ENCODE results near the gene RRP12.
"Not testable (repeated sequence)": the region's sequence is repeated elsewhere in the genome, so short reads cannot be mapped to it uniquely, and the experiment has no call there.

RRP12 gene

GRCh38 chr10:97407211-97407951, 6.2 kb upstream of the RRP12 start:
- DNase-seq: peak; percentile 86

DNA sequence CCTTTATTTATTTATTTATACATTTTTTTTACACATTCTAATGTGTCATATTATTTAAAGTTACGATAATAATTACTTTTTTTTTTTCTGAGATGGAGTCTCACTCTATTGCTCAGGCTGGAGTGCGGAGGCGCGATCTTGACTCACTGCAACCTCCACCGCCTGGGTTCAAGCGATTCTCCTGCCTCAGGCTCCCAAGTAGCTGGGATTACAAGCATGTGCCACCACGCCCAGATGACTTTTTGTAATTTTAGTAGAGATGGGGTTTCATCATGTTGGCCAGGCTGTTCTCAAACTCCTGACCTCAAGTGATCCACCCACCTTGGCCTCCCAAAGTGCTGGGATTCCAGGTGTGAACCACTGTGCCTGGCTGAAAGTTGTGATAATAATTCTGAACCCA, 5.3 kb upstream of the RRP12 start:
- DNase-seq: not testable (repeated sequence)

- no peak for DNase-seq
These were observed 4.9 kb upstream of the RRP12 start for GRCh38 chr10:97406064-97406463.

DNA sequence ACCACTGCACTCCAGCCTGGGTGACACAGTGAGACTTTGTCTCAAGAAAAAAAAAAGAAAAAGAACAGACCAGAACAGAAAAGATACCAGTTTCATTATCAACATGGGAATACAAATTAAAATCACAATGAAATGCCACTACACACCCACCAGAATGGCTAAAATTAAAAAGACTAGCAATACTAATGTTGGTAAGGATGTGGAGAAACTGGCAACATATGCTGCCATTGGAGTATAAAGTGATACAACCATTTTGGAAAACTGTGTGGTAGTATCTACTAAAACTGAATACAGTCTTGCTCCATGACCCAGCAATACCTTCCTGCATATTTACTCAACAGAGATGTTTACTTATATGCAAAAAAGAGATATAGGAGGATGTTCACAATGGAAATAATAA, 2.9 kb upstream of the RRP12 start:
- no peak for DNase-seq

GRCh38 chr10:97401455-97401919, 347 bp upstream of the RRP12 start:
- DNase-seq: no peak

DNA sequence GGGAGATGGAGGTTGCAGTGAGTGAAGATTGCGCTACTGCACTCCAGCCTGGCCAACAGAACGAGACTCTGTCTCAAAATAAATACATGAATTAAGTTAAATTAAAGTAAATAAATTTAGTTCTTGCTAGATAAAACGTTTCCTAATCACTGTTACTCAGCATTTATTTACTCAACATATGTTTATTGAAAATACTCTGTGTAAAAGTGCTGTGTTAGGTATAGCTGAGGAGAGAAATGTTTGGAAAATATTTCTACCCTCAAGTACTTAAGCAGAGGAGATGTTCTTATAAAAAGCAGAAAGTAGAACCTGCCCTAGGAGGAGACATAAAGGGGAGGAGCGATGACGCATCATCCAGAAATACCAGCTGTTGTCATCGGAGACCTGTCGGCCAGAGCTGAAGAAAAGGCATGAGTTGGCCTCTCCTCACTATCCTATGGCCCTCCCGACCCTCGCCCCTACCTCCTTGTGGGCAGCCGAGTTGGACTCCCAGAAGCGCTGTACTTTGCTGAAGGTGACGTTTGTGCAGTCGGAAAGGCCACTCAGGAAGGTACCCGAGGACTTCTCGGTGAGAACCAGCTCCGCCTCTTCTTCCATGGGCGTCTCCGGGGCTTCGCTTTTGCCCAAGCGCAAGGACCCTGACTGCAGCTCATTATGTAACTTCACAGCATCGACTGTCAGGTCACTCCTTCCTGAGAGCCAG, 1.1 kb downstream of the RRP12 start:
- DNase-seq: no peak

DNA sequence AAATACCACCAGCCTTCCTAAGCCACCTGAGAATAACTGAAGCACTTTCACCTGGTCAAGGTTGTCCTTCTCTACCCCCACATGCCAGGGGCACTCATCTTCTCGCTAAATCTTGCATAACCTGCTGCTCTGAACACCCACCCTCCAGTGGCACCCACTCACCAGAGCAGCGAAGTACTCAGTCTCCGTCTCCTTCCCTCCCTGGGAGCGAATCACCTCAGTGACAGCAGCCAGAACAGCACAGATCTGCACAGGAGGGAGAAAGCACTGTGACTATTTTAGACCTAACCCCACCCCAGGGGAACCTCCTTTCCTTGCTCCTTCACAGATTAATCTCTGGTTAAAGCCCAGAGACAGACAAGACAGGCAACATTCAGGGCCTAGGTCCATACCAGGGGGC, 5.1 kb downstream of the RRP12 start:
- no peak for DNase-seq

DNA sequence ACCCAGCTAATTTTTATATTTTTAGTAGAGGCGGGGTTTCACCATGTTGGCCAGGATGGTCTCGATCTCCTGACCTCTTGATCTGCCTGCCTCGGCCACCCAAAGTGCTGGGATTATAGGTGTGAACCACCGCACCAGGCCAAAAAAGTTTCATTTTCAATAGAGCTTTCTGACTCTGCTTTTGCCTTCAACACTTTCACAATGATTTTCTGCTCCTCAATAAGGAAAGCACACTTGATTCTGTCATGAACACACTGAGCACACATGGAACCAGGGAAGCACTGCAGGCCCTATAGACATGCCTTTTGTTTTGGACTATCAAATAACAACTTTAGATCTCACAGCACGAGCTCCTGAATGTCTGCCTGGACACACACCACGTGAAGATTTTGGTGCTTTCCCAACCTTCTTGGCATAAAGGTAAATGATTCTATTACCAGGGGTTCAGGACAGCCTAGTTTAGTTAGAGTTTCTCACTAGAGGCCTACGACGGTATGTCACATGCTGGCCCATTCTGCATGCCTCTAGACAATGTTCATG, 8.0 kb downstream of the RRP12 start:
- no peak for DNase-seq

- no peak for DNase-seq
These were observed 11.0 kb downstream of the RRP12 start for GRCh38 chr10:97390091-97390490.

DNA sequence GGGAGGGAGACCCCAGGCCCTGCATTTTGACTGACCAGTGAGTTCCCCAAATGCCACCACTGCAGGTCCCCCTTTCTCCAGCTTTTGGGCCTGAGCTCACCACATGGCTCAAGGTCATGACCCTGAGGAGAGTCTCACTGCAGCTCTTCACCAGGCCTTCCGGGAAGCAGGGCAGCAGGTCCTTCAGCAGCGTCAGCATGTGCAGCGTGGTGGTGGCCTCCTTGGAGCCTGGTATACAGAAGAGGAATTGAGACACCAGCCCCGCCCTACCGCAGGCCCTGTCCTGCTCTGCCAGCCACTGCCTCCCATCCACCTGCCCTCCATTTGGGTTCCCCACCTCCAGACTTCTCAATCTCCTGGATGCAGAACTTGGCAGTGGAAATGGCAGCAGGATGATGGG, 13.0 kb downstream of the RRP12 start:
- no peak for DNase-seq

GRCh38 chr10:97385565-97385964, 15.6 kb downstream of the RRP12 start:
- DNase-seq: no peak

DNA sequence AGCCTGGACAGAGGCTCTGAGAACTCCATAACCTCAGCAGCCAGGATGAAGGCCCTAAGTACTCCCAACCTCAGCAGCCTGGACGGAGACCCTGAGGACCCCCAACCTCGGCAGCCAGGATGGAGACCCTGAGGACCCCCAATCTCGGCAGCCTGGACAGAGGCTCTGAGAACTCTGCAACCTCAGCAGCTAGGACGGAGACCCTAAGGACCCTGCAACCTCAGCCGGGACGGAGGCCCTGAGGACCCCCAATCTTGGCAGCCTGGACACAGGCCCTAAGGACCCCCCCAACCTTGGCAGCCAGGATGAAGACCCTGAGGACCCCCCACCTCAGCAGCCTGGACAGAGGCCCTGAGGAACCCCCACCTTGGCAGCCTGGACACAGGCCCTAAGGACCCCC, 16.5 kb downstream of the RRP12 start:
- no peak for DNase-seq

GRCh38 chr10:97384156-97384555, 17.0 kb downstream of the RRP12 start:
- DNase-seq: no peak

DNA sequence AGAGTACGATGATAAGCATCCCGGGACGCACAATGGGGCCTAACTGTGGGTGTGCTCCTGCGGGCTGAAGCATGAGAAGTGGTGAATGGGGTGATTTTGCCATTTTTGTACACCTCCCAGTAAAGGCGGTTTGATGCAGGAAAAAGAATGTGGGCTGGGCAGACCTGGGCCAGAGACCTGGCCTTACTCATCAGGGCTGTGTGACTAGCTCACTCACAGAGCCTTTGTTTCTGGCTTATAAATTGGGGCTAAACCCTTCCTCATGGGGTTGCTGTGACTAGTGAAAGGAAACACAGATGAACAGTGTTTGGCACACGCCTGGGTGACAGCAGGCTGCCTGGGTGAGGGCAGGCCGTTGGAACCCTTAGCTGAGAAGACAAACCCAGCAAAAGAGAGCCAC, 18.0 kb downstream of the RRP12 start:
- no peak for DNase-seq

DNA sequence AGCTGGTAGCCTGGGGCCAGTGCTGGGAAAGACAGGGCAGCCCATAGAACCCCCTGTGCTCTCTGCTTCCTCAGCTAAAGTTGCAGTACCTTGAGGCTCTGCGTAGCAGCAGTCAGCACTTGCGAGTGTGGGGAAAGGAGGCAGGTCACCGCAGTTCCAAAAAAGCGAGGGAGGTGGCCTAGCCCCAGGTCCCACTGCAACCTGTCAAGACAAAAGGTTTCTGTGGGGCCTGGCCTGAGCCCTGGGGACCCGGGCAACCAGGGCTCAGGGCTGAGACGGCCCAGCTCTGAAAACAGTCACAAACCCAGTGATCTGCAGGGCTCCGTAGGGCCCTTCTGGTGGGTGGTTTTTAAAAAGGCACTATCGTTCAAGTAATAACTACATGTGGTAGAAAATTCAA, 19.5 kb downstream of the RRP12 start:
- DNase-seq: no peak

DNA sequence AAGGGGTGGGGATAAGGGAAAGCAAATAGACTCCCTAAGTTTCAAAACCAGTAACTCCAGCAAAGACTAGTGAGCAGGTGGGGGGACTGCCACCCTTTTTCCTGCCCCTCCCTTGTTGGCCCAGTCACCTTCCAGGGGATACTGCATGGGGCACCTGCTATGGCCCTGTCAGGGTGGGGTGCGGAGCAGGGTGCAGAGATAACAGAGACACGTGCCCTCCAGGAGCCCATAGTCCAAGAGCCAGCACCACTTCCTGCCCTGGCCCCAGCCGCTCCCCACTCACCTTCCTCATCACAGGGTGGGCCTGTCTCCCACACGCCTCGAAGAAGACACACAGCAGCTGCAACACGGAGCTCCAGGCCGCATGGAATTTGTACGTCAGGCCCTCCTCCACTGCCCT, 20.6 kb downstream of the RRP12 start:
- DNase-seq: no peak

GRCh38 chr10:97378933-97379921, 21.9 kb downstream of the RRP12 start:
- no peak for DNase-seq

DNA sequence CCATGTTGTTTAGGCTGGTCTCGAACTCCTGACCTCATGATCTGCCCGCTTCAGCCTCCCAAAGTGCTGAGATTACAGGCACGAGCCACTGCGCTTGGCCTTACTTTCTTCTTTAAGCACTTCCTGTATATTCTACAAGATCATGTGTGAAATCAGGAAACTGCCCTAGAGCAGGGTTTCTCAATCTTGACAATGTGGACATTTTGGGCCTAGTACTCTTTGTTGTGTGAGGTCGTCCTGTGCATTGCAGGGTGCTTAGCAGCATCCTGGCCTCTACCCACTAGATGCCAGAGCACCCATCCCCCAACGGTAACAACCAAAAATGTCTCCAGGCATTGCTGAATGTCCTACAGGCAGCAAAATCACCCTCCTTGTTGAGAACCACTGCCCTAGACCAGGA, 24.7 kb downstream of the RRP12 start:
- no peak for DNase-seq

DNA sequence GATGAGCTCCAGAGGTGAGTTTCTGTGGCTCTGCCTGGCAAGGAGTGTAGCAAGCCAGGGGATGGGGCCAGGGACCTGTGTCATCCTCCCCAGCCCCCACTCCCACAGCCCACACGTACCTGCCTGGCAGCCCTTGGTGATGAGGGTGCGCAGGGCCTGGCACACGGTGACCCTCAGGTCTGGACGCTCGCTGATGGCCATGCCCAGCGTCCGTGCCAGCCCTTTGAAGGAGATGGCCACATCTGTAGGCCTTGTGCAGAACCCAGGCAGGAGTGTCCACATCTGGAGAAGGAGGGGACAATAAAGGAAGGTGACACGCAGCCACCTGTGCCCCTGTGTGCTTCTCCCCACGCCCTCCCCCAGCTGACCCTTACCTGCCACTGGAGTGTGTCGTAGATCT, 27.7 kb downstream of the RRP12 start:
- no peak for DNase-seq

- no peak for DNase-seq
These were observed 28.8 kb downstream of the RRP12 start for GRCh38 chr10:97372233-97372875.

GRCh38 chr10:97371696-97372095, 29.4 kb downstream of the RRP12 start:
- no peak for DNase-seq

GRCh38 chr10:97367126-97367649, 34.0 kb downstream of the RRP12 start:
- DNase-seq: no peak

Measured in DMS153 (cell line).